Cardiac muscle cell (in vitro differentiated cells and primary cell): Measurements from ENCODE around the gene ZNF146. TPM values are rescaled to one million over a fixed set of nuclear protein-coding genes. Genes with fewer than 3 reads are reported as not detected.
"Not testable (repeated sequence)": the region's sequence is repeated elsewhere in the genome, so short reads cannot be mapped to it uniquely, and the experiment has no call there.

ENCODE experiments used
- DNase-seq, 2 donors: peaks; one replicate each; pipeline versions ENCODE4 v3.0.0 to v3.0.0-alpha.2; 2010 to 2017; ENCODE audit warnings: low read depth in 1 of 2, low spot score in 1 of 2
- H3K27ac ChIP-seq: fragments of 200-600 bp; sonication (generic); 2 replicates; pipeline ENCODE4 v1.5.1; 2016
- H3K27me3 ChIP-seq: fragments of 200-600 bp; sonication (generic); 2 replicates; pipeline ENCODE4 v1.6.0; 2016; ENCODE audit warnings: control low read depth
- H3K36me3 ChIP-seq: fragments of 200-600 bp; sonication (generic); 2 replicates; pipeline ENCODE4 v1.5.1; 2016; ENCODE audit warnings: control low read depth
- H3K4me1 ChIP-seq: fragments of 200-600 bp; sonication (generic); 2 replicates; pipeline ENCODE4 v1.8.1; 2017; ENCODE audit warnings: low read depth, mild to moderate bottlenecking, mixed run types
- H3K4me3 ChIP-seq: fragments of 200-600 bp; sonication (generic); 2 replicates; pipeline ENCODE4 v1.5.1; 2016; ENCODE audit warnings: mild to moderate bottlenecking
- H3K9me3 ChIP-seq: fragments of 200-600 bp; sonication (generic); 2 replicates; pipeline ENCODE4 v1.5.1; 2017; ENCODE audit warnings: low read depth, mild to moderate bottlenecking, control low read depth
- CTCF ChIP-seq: IDR thresholded peaks from 2 replicates; pipeline ENCODE4 v1.5.1; 2012; ENCODE audit warnings: low read depth, mild to moderate bottlenecking, low read length
- polyA plus RNA-seq: library from polyadenylated mRNA; unstranded; fragments of >200 nt; fragmentation: Nextera tagmentation; extraction: Ambion mirVana; gene quantifications from 2 replicates; pipeline ENCODE4 v1.2.1, GENCODE V29; 2016
- total RNA-seq: library from RNA; depleted of rRNA; stranded (reverse); fragments of >200 nt; gene quantifications from 2 replicates; pipeline ENCODE4 v1.2.3, GENCODE V29; 2016

The ZNF146 gene
- total and polyA plus RNA-seq, 2 experiments from 2014 or later, result 39.8 to 83.4 TPM

- no peak for TF ChIP-seq CTCF
- Histone ChIP-seq H3K4me3 (no peak overlapping the region), H3K27me3 (no peaks in the 10 kb centered on the region), H3K27ac (no peak overlapping the region), H3K9me3 (no peaks in the 10 kb centered on the region), H3K36me3 (peaks cover 16% of the 10 kb centered on the region), H3K4me1 (peaks cover 8% of the 10 kb centered on the region)
- no peak for DNase-seq
Measured at GRCh38 chr19:36221474-36221873, 6.6 kb downstream of the ZNF146 start.

- H3K27ac ChIP-seq, result no peak overlapping the region
- H3K4me1 ChIP-seq, result peaks cover 8% of the 10 kb centered on the region
- peaks cover 19% of the 10 kb centered on the region for H3K36me3 ChIP-seq
Measured at GRCh38 chr19:36222503-36222902, 7.6 kb downstream of the ZNF146 start.

GRCh38 chr19:36225219-36225892, 10.4 kb downstream of the ZNF146 start:
- H3K36me3 ChIP-seq, result peaks cover 33% of the 10 kb centered on the region

More at GRCh38 chr19:36222503-36222902, 7.6 kb downstream of the ZNF146 start:
- TF ChIP-seq CTCF, result no peak
- no peaks in the 10 kb centered on the region for H3K27me3 ChIP-seq
- DNase-seq, result no peak
- H3K4me3 ChIP-seq, result no peak overlapping the region
- H3K9me3 ChIP-seq, result no peaks in the 10 kb centered on the region

GRCh38 chr19:36233626-36234025, 18.7 kb downstream of the ZNF146 start:
- H3K36me3 ChIP-seq, result peaks cover 59% of the 10 kb centered on the region
- not testable (repeated sequence) for H3K27me3 ChIP-seq, H3K27ac ChIP-seq, H3K4me3 ChIP-seq, H3K9me3 ChIP-seq, DNase-seq, H3K4me1 ChIP-seq

More at GRCh38 chr19:36225219-36225892, 10.4 kb downstream of the ZNF146 start:
- Histone ChIP-seq H3K27ac (peak overlapping the region; percentile 50), H3K4me3 (no peak overlapping the region), H3K9me3 (no peaks in the 10 kb centered on the region), H3K4me1 (peaks cover 8% of the 10 kb centered on the region), H3K27me3 (no peaks in the 10 kb centered on the region)
- no peak for TF ChIP-seq CTCF
- DNase-seq, result peak in 1 of 2 donors; percentile 35

- DNase-seq, result no peak
- H3K4me3 ChIP-seq, result no peak overlapping the region
- no peak for TF ChIP-seq CTCF
- H3K36me3 ChIP-seq, result peaks cover 34% of the 10 kb centered on the region
- no peak overlapping the region for H3K27ac ChIP-seq
- no peaks in the 10 kb centered on the region for H3K9me3 ChIP-seq
- H3K4me1 ChIP-seq, result no peaks in the 10 kb centered on the region
- H3K27me3 ChIP-seq, result no peaks in the 10 kb centered on the region
Measured at GRCh38 chr19:36236304-36236945, 21.5 kb downstream of the ZNF146 start.

- H3K4me1 ChIP-seq, result no peaks in the 10 kb centered on the region
- no peaks in the 10 kb centered on the region for H3K9me3 ChIP-seq
- no peaks in the 10 kb centered on the region for H3K27me3 ChIP-seq
- H3K27ac ChIP-seq, result no peak overlapping the region
- no peak overlapping the region for H3K4me3 ChIP-seq
- TF ChIP-seq CTCF, result no peak
- peaks cover 32% of the 10 kb centered on the region for H3K36me3 ChIP-seq
- DNase-seq, result no peak
Measured at GRCh38 chr19:36236946-36237310, 22.0 kb downstream of the ZNF146 start.
